ENCODE measurements around the gene IDNK.

- no peak for TF ChIP-seq CTCF (IDR thresholded peaks at IDR 0.05; ENCODE audit: control extremely low read depth in 1 of 3, insufficient read depth in 1 of 3, low read depth in 1 of 3, low read length in 3 of 3)
- no peak for TF ChIP-seq EP300 (IDR thresholded peaks at IDR 0.05; ENCODE audit: borderline replicate concordance in 1 of 2, low read depth in 2 of 2, low read length in 2 of 2)
- TF ChIP-seq JUN (IDR thresholded peaks at IDR 0.05; ENCODE audit: low read depth, low read length) = no peak
- no peak for TF ChIP-seq MAX (IDR thresholded peaks at IDR 0.05)
Measured at GRCh38 chr9:83656032-83656680, 33.2 kb downstream of the IDNK start.

Measured in H1 (cell line).